Fibroblast of mammary gland (primary cell): ENCODE results near the gene HEG1.

ENCODE experiments used
- DNase-seq: peaks from one replicate; pipeline ENCODE4 v3.0.0-alpha.2; 2010; ENCODE audit warnings: low read depth
- H3K4me3 ChIP-seq: 2 replicates; pipeline ENCODE4 v1.5.1; 2011; ENCODE audit warnings: low read depth, mild to moderate bottlenecking, low read length, moderate library complexity; ENCODE audit not compliant: control insufficient read depth
- TF ChIP-seq, protein P1 (sequence below): conservative IDR thresholded peaks from 2 replicates; pipeline ENCODE4 v1.5.1; 2011; ENCODE audit warnings: low read depth, low read length, inconsistent platforms; ENCODE audit not compliant: control insufficient read depth, insufficient read depth

The HEG1 gene

DNA sequence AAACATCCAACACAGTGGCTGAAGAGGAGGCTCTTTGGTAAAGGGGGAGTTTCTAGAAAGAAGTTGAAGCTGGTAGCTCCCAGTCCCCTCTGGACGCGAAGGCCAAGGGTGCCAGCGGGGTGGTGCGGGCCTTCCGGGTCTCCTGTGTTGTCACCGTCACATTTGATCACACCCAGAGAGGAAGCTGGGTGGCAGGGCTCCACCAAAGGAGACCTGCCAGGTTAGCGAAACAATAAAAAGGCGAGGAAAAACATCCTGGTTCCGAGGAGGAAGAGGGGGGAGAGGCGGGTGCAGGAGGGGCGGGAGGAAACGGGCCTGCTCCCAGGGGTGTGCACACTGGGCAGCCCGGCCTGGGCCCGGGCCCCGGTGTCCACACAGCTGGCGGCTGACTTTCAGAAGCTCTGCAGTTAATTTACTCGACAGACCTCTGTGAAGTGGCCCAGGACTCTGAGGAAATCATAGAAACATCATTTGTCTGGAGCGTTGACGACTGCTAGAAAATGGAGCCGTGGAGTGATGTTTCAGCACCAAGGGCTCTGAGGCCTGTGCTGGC lies 12.1 kb downstream of the HEG1 start:
- H3K4me3 ChIP-seq, result no peak overlapping the region
- TF ChIP-seq, protein P1, sequence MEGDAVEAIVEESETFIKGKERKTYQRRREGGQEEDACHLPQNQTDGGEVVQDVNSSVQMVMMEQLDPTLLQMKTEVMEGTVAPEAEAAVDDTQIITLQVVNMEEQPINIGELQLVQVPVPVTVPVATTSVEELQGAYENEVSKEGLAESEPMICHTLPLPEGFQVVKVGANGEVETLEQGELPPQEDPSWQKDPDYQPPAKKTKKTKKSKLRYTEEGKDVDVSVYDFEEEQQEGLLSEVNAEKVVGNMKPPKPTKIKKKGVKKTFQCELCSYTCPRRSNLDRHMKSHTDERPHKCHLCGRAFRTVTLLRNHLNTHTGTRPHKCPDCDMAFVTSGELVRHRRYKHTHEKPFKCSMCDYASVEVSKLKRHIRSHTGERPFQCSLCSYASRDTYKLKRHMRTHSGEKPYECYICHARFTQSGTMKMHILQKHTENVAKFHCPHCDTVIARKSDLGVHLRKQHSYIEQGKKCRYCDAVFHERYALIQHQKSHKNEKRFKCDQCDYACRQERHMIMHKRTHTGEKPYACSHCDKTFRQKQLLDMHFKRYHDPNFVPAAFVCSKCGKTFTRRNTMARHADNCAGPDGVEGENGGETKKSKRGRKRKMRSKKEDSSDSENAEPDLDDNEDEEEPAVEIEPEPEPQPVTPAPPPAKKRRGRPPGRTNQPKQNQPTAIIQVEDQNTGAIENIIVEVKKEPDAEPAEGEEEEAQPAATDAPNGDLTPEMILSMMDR, result no peak
- DNase-seq, result peak; percentile 31

DNA sequence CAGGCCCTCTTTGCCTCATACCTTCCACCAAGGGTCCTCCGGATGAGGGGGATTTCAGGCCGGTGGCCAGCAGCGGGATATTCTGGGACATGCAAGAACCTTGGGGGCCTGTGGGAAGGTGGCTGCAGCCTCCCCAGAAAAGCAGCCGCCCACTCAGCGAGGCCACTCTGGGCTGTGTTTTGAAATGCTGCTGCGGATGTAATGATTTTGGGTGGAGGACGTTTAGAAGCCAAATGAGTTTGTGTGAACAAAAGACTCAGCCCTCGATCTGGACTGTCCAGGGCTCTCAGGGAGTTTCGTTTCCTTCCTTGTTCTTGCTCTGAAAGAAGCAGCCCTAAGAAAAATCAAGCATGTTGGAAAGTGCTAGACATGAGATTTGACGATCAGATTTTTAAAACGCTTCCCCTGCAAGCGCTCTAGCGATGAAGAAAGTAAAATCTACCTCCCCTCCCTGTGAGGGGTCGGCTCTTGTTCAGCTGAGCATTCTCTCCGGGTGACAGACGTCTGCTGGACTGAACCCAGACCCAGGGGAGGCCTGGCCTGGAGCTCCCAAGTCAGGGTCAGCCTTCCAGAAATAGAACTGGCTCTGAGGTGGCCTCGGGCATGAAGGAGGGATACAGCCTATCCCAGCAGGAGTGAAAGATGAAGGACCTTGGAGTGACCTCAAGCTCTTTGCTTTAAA lies 12.9 kb downstream of the HEG1 start:
- H3K4me3 ChIP-seq, result no peak overlapping the region
- TF ChIP-seq, protein P1, result no peak

DNA sequence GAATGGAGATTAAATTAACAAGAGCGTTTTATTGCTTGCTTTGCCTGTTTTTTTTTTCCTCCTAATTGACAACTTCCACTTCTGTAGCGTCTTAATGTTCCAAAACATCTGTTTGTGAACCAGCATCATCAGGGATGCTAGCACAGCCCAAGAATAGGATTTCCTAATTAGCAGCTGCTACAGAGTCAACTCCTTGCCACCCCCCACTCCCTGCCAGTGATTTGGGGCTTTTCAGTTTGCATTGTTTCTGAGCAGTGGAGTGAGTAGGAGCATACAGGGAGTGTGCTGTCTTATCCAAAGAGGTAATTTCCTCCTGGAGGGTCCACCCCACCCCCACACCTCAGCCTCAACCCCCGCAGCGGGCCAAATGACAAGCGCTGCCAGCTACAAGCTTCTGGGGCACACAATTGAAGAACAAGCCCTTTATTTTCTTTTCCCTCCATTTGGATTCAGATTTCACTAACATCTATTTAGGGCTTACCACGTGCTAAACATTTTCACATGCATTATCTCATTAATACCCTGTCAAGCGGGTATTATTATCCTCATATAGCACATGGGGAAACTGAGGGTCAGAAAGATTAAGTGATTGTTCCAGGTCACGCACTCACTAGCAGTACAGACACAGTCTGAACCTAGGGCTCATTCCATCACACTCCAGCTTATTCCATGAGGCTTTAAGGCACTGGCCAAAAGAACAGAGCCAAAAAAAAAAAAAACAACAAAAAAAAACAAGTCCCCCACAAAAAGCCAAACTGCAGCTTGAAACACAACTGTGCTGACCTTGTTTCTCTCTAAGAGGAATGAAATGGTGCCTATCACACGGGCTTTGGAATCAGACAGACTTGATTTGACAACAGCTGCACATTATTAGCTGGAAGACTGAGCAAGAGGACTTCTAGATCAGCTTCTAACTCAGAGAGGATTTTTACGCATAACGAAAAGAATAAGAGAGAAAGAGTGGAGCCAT lies 16.4 kb downstream of the HEG1 start:
- H3K4me3 ChIP-seq, result no peak overlapping the region
- TF ChIP-seq, protein P1, result no peak
- peak; percentile 29 for DNase-seq

More for the DNA sequence above, 12.9 kb downstream of the HEG1 start:
- peak; percentile 64 for DNase-seq

DNA sequence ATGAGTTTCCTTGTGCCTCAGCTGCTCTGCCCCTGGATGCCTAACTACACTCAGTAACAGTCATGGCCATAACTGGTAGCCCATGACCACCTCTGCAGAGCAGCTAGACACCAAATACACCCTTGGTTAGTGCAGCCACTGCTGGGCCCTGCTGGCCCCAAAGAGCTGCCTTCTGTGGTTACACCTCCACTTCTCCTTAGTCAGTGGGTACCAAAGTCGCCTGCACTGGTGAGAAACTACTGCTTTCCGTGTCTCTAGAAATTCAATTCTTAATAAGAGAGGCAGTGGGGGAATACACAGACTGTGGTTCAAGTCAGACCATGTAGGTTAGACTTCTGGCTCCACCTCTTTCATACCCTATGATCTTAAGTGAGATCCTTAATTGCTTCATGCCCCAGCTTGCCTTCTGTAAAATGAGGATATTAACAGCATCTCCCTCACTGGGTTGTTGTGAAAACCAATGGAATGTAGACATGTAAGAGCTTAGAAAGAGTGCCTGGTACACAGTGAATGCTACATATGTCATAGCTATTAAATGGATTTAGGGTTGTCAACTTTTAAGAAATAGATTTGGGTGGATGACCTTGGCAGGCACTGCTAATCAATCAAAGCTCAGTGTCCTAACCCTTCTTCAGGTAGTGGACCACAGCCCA lies 18.2 kb downstream of the HEG1 start:
- no peak overlapping the region for H3K4me3 ChIP-seq
- no peak for DNase-seq
- TF ChIP-seq, protein P1, result no peak

DNA sequence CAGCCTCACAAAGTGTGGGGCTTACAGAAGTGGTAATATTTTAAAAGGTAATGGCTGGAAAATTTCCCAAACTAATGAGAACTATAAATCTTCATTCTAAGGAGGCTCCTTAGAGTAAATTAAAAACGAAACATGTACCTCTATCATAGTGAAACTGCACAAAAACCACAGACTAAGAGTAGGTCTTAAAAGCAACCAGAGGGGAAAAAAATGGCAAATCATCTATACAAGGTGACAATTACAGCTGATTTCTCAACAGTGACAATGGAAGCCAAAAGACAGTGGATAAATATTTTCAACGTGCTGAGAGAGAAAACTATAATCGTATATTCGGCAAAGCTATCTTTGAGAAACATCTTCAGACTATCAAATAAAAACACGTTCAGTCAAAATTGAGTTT lies 20.6 kb downstream of the HEG1 start:
- H3K4me3 ChIP-seq, result no peak overlapping the region
- TF ChIP-seq, protein P1, result no peak
- DNase-seq, result no peak

DNA sequence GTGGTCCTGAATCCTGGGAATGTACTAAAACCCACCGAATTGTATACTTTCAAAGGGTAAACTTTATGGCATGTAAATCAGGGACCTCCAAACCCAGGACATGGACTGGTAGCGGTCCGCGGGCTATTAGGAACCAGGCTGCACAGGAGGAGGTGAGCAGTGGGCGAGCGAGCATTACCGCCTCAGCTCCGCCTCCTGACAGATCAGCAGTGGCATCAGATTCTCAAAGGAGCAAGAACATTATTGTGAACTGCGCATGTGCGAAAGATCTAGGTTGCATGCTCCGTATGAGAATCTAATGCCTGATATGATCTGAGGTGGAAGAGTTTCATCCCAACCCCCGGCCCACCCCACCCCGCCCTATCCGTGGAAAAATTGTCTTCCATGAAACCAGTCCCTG lies 22.2 kb downstream of the HEG1 start:
- TF ChIP-seq, protein P1, result no peak
- H3K4me3 ChIP-seq, result no peak overlapping the region
- DNase-seq, result no peak
